Smooth muscle cell (in vitro differentiated cells): Measurements from ENCODE around the gene MCAM. TPM values are rescaled to one million over a fixed set of nuclear protein-coding genes. Genes with fewer than 3 reads are reported as not detected.

Experiments
- DNase-seq: peaks from one replicate; lab custom pipeline; 2025; ENCODE audit not compliant: unreplicated experiment; lab: John Stamatoyannopoulos, UW
- H2AFZ ChIP-seq: fragments of 200-600 bp; sonication (generic); 2 replicates; pipeline ENCODE4 v1.6.0; 2016; ENCODE audit warnings: antibody characterized with exemption, low read depth, mild to moderate bottlenecking
- H3F3A ChIP-seq: fragments of 200-600 bp; sonication (generic); 2 replicates; pipeline ENCODE4 v1.6.0; 2017; ENCODE audit warnings: antibody characterized with exemption, low read depth
- H3K27ac ChIP-seq: fragments of 200-600 bp; sonication (generic); 2 replicates; pipeline ENCODE4 v1.5.1; 2016; ENCODE audit warnings: low read depth, mild to moderate bottlenecking
- H3K27me3 ChIP-seq: fragments of 200-600 bp; sonication (generic); 2 replicates; pipeline ENCODE4 v1.6.1; 2016; ENCODE audit warnings: low read depth, mild to moderate bottlenecking
- H3K36me3 ChIP-seq: fragments of 200-600 bp; sonication (generic); 2 replicates; pipeline ENCODE4 v1.5.1; 2016; ENCODE audit warnings: low read depth
- H3K4me1 ChIP-seq: fragments of 200-600 bp; sonication (generic); 2 replicates; pipeline ENCODE4 v1.5.1; 2016; ENCODE audit warnings: low read depth
- H3K4me2 ChIP-seq: fragments of 200-600 bp; sonication (generic); 2 replicates; pipeline ENCODE4 v1.6.0; 2016; ENCODE audit warnings: mild to moderate bottlenecking
- H3K4me3 ChIP-seq: fragments of 200-600 bp; sonication (generic); 2 replicates; pipeline ENCODE4 v1.5.1; 2016; ENCODE audit warnings: mild to moderate bottlenecking
- H3K79me2 ChIP-seq: fragments of 200-600 bp; sonication (generic); 2 replicates; pipeline ENCODE4 v1.6.0; 2016; ENCODE audit warnings: low read depth, mild to moderate bottlenecking
- H3K9ac ChIP-seq: fragments of 200-600 bp; sonication (generic); 2 replicates; pipeline ENCODE4 v1.6.0; 2016; ENCODE audit warnings: low read depth
- H3K9me3 ChIP-seq: fragments of 200-600 bp; sonication (generic); replicated peaks from 2 replicates; pipeline ENCODE4 v1.5.1; 2016; ENCODE audit warnings: low read depth
- H4K20me1 ChIP-seq: fragments of 200-600 bp; sonication (generic); 2 replicates; pipeline ENCODE4 v1.6.0; 2016; ENCODE audit warnings: low read depth
- WGBS: methylation state at CpG from one replicate; pipeline ENCODE4 v1.1.7; 2016; ENCODE audit warnings: low lambda C conversion rate; 5-methylcytosine and 5-hydroxymethylcytosine counted together
- polyA plus RNA-seq: library from polyadenylated mRNA; unstranded; fragments of >200 nt; fragmentation: Nextera tagmentation; extraction: Ambion mirVana; gene quantifications from 2 replicates; pipeline ENCODE4 v1.2.1, GENCODE V29; 2016
- total RNA-seq: library from RNA; depleted of rRNA; stranded (reverse); fragments of >200 nt; gene quantifications from 2 replicates; pipeline ENCODE4 v1.2.3, GENCODE V29; 2014
- TF ChIP-seq, protein P1 (sequence below): fragments of 200-600 bp; sonication (generic); IDR thresholded peaks from 2 replicates; pipeline ENCODE4 v1.5.1; 2017; ENCODE audit warnings: borderline replicate concordance, mild to moderate bottlenecking, antibody characterized with exemption; ENCODE audit not compliant: insufficient read depth, poor library complexity, severe bottlenecking

MCAM gene
- total and polyA plus RNA-seq, 2 experiments from 2014 or later: 30.7 to 138 TPM

DNA sequence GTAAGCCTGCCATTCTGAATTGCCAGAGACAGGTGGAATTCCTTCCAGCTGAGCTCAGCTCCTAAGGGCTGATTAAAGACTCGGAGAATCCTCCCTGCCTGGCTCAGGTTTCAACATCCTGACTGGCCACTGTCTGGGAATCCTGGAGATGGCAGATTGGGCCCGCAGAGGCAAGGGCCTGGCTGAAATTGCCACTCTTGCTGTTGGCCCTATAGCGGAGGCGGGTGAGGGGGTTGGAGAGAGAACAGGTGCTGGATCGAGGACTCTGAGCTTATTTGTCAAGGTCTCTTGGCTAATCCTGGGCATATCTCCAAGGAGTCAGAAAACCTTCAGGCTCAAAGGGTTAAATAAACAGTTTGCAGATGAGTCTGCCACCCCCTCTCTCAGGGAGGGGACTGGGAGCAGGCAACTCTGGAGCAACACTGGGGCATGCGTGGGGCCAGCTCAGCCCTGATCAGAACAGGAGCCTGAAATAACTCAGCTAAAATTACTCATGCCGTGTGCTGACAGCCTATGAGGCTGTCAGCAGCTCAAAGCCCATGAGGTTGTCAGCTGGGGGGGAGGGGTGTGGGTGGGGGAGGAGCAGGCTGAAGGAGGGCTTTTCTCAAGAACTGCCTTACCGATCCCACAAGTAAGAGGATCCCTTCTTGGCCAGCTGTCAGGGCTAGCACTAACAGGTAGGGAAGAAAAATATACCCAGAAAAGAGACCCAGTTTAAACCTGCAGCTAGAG lies 44.3 kb upstream of the MCAM start:
- Histone ChIP-seq H3K36me3 (no peaks in the 10 kb centered on the region), H3K9ac (peak overlapping the region; percentile 15), H3K4me3 (peak overlapping the region; percentile 7), H4K20me1 (no peaks in the 10 kb centered on the region), H2AFZ (no peak overlapping the region), H3K27me3 (no peaks in the 10 kb centered on the region), H3K4me1 (peaks cover 22% of the 10 kb centered on the region), H3K79me2 (no peaks in the 10 kb centered on the region), H3K9me3 (no peaks in the 10 kb centered on the region), H3K4me2 (peak overlapping the region; percentile 13), H3K27ac (peak overlapping the region; percentile 79), H3F3A (peaks cover 4% of the 10 kb centered on the region)
- no peak for DNase-seq
- 5% methylated on average over 8 of the region's 8 CpGs for WGBS
- TF ChIP-seq, protein P1, sequence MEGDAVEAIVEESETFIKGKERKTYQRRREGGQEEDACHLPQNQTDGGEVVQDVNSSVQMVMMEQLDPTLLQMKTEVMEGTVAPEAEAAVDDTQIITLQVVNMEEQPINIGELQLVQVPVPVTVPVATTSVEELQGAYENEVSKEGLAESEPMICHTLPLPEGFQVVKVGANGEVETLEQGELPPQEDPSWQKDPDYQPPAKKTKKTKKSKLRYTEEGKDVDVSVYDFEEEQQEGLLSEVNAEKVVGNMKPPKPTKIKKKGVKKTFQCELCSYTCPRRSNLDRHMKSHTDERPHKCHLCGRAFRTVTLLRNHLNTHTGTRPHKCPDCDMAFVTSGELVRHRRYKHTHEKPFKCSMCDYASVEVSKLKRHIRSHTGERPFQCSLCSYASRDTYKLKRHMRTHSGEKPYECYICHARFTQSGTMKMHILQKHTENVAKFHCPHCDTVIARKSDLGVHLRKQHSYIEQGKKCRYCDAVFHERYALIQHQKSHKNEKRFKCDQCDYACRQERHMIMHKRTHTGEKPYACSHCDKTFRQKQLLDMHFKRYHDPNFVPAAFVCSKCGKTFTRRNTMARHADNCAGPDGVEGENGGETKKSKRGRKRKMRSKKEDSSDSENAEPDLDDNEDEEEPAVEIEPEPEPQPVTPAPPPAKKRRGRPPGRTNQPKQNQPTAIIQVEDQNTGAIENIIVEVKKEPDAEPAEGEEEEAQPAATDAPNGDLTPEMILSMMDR: no peak

DNA sequence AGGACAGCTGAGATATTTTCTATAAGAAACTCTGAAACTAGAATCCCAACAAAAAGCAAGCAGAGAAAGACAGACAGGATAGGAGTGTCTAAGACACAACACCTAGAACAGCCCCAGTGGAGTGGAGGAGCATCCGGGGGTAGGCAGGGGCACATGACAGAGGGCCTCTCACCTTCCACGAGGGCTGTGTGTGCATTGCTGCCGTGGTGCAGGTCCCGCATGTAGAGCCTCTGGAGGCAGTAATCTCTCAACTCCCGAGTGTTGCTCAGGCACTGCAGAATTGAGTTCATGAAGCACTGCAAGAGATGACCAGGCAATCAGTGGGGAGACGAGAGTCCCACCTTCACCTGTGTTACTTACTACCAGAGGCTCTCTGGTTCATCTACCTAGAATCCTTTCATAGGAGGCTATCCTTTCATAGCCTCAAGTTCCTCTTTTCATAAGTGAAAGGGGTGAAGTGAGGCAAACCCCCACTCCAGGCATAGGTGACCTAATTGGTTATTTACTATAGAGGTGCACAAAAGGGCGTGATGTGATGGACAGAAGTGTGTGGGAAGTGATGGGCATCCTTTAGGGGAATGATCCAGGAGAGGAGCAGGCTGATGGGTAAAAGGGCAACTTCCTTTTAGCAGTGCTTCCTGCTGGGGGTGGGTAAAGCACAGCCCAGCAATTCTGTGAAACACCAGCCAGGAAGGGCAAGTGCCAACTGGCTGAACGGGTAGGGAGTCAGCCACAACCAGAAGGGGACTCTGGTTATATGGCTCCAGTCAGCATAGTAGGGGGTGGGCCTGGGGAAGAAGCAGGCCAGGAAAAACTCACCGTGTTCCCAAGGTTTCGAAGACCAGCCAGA lies 42.7 kb upstream of the MCAM start:
- Histone ChIP-seq H3K27ac (no peak overlapping the region), H3K9ac (no peak overlapping the region), H3K79me2 (no peaks in the 10 kb centered on the region), H2AFZ (no peak overlapping the region), H3K27me3 (no peaks in the 10 kb centered on the region), H3K9me3 (no peaks in the 10 kb centered on the region), H3K4me2 (no peak overlapping the region), H3K4me1 (peaks cover 32% of the 10 kb centered on the region), H4K20me1 (no peaks in the 10 kb centered on the region), H3K4me3 (no peak overlapping the region), H3K36me3 (no peaks in the 10 kb centered on the region), H3F3A (peaks cover 4% of the 10 kb centered on the region)
- TF ChIP-seq, protein P1: no peak
- WGBS: 89% methylated on average over 10 of the region's 10 CpGs
- no peak for DNase-seq

DNA sequence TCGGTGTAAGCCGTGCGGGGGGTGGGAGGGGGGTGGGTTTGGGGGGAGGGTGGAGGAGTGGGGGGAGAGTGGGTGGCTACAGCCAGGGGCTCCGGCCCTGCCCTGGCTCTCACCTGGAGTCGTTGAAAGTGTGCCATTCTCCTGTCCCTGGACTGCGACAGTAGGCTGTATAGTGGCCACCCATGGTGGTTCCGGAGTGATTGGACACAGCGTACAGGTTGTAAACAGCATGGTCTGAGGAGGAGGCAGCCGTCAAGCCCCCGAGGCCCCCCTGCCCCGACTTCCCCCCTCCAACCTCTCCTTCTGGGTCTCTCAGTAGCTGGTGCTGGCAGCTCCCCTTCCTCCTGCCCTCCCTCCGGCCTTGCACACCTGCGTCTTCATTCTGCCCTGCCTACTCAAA lies 40.1 kb upstream of the MCAM start:
- Histone ChIP-seq H3K27ac (no peak overlapping the region), H3K4me2 (peak overlapping the region; percentile 100), H3K4me3 (peak overlapping the region; percentile 79), H2AFZ (no peak overlapping the region), H3K36me3 (no peaks in the 10 kb centered on the region), H3K79me2 (no peaks in the 10 kb centered on the region), H3K4me1 (peaks cover 29% of the 10 kb centered on the region), H3K9ac (no peak overlapping the region), H3K9me3 (no peaks in the 10 kb centered on the region), H4K20me1 (no peaks in the 10 kb centered on the region), H3K27me3 (no peaks in the 10 kb centered on the region), H3F3A (no peaks in the 10 kb centered on the region)
- no peak for DNase-seq
- WGBS: 77% methylated on average over 7 of the region's 13 CpGs
- TF ChIP-seq, protein P1: no peak
